ENCODE data around the gene ZCCHC24. TPM values are rescaled to one million over a fixed set of nuclear protein-coding genes. Genes with fewer than 3 reads are reported as not detected.

Gene ZCCHC24
- total and polyA plus RNA-seq, 4 experiments from 2014 or later: 0.30 to 1.9 (median 1.2) TPM

- peaks cover 14 to 34% (median 22%) of the 10 kb centered on the region in 4 donors for H3K4me1 Mint-ChIP-seq
- H3K27ac Mint-ChIP-seq: peak overlapping the region; percentile 83 to 95 (median 92)
- no peaks in the 10 kb centered on the region for H3K9me3 Mint-ChIP-seq
- CTCF ChIA-PET (ENCODE audit: partially characterized antibody): interaction anchor here (1.3 to 5.6 kb wide), 12 partner anchors 9 to 121 kb away, joined by 3 to 57 read pairs (median 6); partner anchors contain the start of gene ZCCHC24
- Histone ChIP-seq H3K4me3 (ENCODE audit: low read length in 2 of 2) (peak overlapping the region in 1 of 2 donors; percentile 79), H3K9me3 (ENCODE audit: control insufficient read depth in 1 of 2, low read length in 2 of 2) (no peaks in the 10 kb centered on the region), H3K36me3 (ENCODE audit: insufficient read depth, low read length) (peaks cover 53% of the 10 kb centered on the region), H3K27me3 (ENCODE audit: insufficient read depth, low read length) (no peaks in the 10 kb centered on the region), H3K27ac (ENCODE audit: low read depth, low read length) (peak overlapping the region; percentile 72), H3K4me1 (ENCODE audit: insufficient read depth, low read length) (peaks cover 32% of the 10 kb centered on the region)
- H3K27me3 Mint-ChIP-seq: no peaks in the 10 kb centered on the region
- peak overlapping the region in 7 of 8 donors; percentile 48 to 84 (median 81) for H3K4me3 Mint-ChIP-seq
- intact Hi-C loops (cut with micrococcal nuclease): no loop called here
- peaks cover 36 to 48% of the 10 kb centered on the region in 2 donors for H3K36me3 Mint-ChIP-seq
- DNase-seq: no peak
- POLR2A ChIA-PET (ENCODE audit: partially characterized antibody): interaction anchor here (1.3 to 7.0 kb wide), 6 partner anchors 11 to 107 kb away, joined by 3 to 80 read pairs (median 10); no protein-coding TSS in a partner anchor
Measured at GRCh38 chr10:79349072-79349491, 96.3 kb downstream of the ZCCHC24 start.

GRCh38 chr10:79348640-79348988, 96.8 kb downstream of the ZCCHC24 start:
- peaks cover 48% of the 10 kb centered on the region for H3K36me3 ChIP-seq (ENCODE audit: insufficient read depth, low read length)

GRCh38 chr10:79347894-79348639, 97.4 kb downstream of the ZCCHC24 start:
- Histone ChIP-seq H3K4me1 (ENCODE audit: insufficient read depth, low read length) (peaks cover 39% of the 10 kb centered on the region), H3K9me3 (ENCODE audit: control insufficient read depth in 1 of 2, low read length in 2 of 2) (no peaks in the 10 kb centered on the region), H3K4me3 (ENCODE audit: low read length in 2 of 2) (peak overlapping the region; percentile 47 to 79), H3K27ac (ENCODE audit: low read depth, low read length) (peak overlapping the region; percentile 72), H3K27me3 (ENCODE audit: insufficient read depth, low read length) (no peaks in the 10 kb centered on the region), H3K36me3 (ENCODE audit: insufficient read depth, low read length) (peaks cover 43% of the 10 kb centered on the region)
- peaks cover 13 to 32% (median 23%) of the 10 kb centered on the region in 4 donors for H3K4me1 Mint-ChIP-seq
- intact Hi-C loops (cut with micrococcal nuclease): loop anchor here (1.0 kb wide), 7 partner anchors 25 to 1045 kb away; partner anchors contain the start of gene ZCCHC24
- H3K4me3 Mint-ChIP-seq: peak overlapping the region; percentile 77 to 84 (median 82)
- ChIA-PET CTCF (ENCODE audit: partially characterized antibody) (interaction anchor here (1.3 to 5.6 kb wide), 15 partner anchors 10 to 122 kb away, joined by 3 to 57 read pairs (median 7); partner anchors contain the start of gene ZCCHC24), POLR2A (ENCODE audit: partially characterized antibody) (interaction anchor here (1.1 to 7.0 kb wide), 11 partner anchors 10 to 106 kb away, joined by 3 to 80 read pairs (median 7); partner anchors contain the start of gene ZCCHC24)
- peak overlapping the region; percentile 83 to 95 (median 92) for H3K27ac Mint-ChIP-seq
- peaks cover 26 to 38% of the 10 kb centered on the region in 2 donors for H3K36me3 Mint-ChIP-seq
- DNase-seq: peak; percentile 64 to 78 (median 70)
- no peaks in the 10 kb centered on the region for H3K27me3 Mint-ChIP-seq
- no peaks in the 10 kb centered on the region for H3K9me3 Mint-ChIP-seq

More at GRCh38 chr10:79348640-79348988, 96.8 kb downstream of the ZCCHC24 start:
- ChIA-PET CTCF (ENCODE audit: partially characterized antibody) (interaction anchor here (1.3 to 5.6 kb wide), 13 partner anchors 10 to 121 kb away, joined by 3 to 57 read pairs (median 7); partner anchors contain the start of gene ZCCHC24), POLR2A (ENCODE audit: partially characterized antibody) (interaction anchor here (1.1 to 7.0 kb wide), 9 partner anchors 10 to 107 kb away, joined by 3 to 80 read pairs (median 7); no protein-coding TSS in a partner anchor)
- H3K4me3 ChIP-seq (ENCODE audit: low read length in 2 of 2): peak overlapping the region; percentile 47 to 79
- intact Hi-C loops (cut with micrococcal nuclease): loop anchor here (1.0 kb wide), 1 partner anchor 97 kb away; the partner anchor contains the start of gene ZCCHC24
- no peaks in the 10 kb centered on the region for H3K27me3 ChIP-seq (ENCODE audit: insufficient read depth, low read length)
- H3K4me1 Mint-ChIP-seq: peaks cover 13 to 34% (median 25%) of the 10 kb centered on the region in 4 donors
- H3K9me3 Mint-ChIP-seq: no peaks in the 10 kb centered on the region
- peak overlapping the region; percentile 77 to 84 (median 82) for H3K4me3 Mint-ChIP-seq
- peak overlapping the region; percentile 72 for H3K27ac ChIP-seq (ENCODE audit: low read depth, low read length)
- H3K27ac Mint-ChIP-seq: peak overlapping the region; percentile 83 to 95 (median 92)
- H3K4me1 ChIP-seq (ENCODE audit: insufficient read depth, low read length): peaks cover 34% of the 10 kb centered on the region
- DNase-seq: no peak
- no peaks in the 10 kb centered on the region for H3K27me3 Mint-ChIP-seq
- H3K36me3 Mint-ChIP-seq: peaks cover 32 to 44% of the 10 kb centered on the region in 2 donors
- H3K9me3 ChIP-seq (ENCODE audit: control insufficient read depth in 1 of 2, low read length in 2 of 2): no peaks in the 10 kb centered on the region

- Mint-ChIP-seq H3K36me3 (peaks cover 23 to 31% of the 10 kb centered on the region in 2 donors), H3K9me3 (no peaks in the 10 kb centered on the region), H3K27me3 (no peaks in the 10 kb centered on the region), H3K4me3 (peak within 1 kb of the TSS; percentile 77 to 84 (median 82)), H3K27ac (peak within 1 kb of the TSS; percentile 83 to 95 (median 92)), H3K4me1 (peaks cover 13 to 32% (median 23%) of the 10 kb centered on the region in 4 donors)
- Histone ChIP-seq H3K27ac (ENCODE audit: low read depth, low read length) (peak within 1 kb of the TSS; percentile 72), H3K36me3 (ENCODE audit: insufficient read depth, low read length) (peaks cover 36% of the 10 kb centered on the region), H3K9me3 (ENCODE audit: control insufficient read depth in 1 of 2, low read length in 2 of 2) (no peaks in the 10 kb centered on the region), H3K4me3 (ENCODE audit: low read length in 2 of 2) (peak within 1 kb of the TSS; percentile 47 to 79), H3K27me3 (ENCODE audit: insufficient read depth, low read length) (no peaks in the 10 kb centered on the region), H3K4me1 (ENCODE audit: insufficient read depth, low read length) (peaks cover 43% of the 10 kb centered on the region)
- DNase-seq: peak; percentile 85 to 92 (median 89)
- intact Hi-C loops (cut with micrococcal nuclease): loop anchor here (1.0 kb wide), 6 partner anchors 24 to 1044 kb away; no protein-coding TSS in a partner anchor
- ChIA-PET CTCF (ENCODE audit: partially characterized antibody) (interaction anchor here (0.7 to 5.6 kb wide), 18 partner anchors 10 to 840 kb away, joined by 3 to 57 read pairs (median 7); partner anchors contain the start of gene ZCCHC24), POLR2A (ENCODE audit: partially characterized antibody) (interaction anchor here (1.1 to 7.0 kb wide), 12 partner anchors 11 to 105 kb away, joined by 3 to 80 read pairs (median 6); partner anchors contain the start of gene ZCCHC24)
Measured at GRCh38 chr10:79347226-79347893, 98.1 kb downstream of the ZCCHC24 start, which contains the start of gene PPIF. TSS of gene PPIF (plus strand) at chr10:79347469. CDS start at chr10:79347549, 80 bp downstream.

- H3K4me1 Mint-ChIP-seq: peaks cover 13 to 32% (median 24%) of the 10 kb centered on the region in 4 donors
- H3K4me3 ChIP-seq (ENCODE audit: low read length in 2 of 2): peak overlapping the region in 1 of 2 donors; percentile 29
- POLR2A ChIA-PET (ENCODE audit: partially characterized antibody): interaction anchor here (1.2 to 7.0 kb wide), 6 partner anchors 15 to 60 kb away, joined by 3 to 80 read pairs (median 6); no protein-coding TSS in a partner anchor
- intact Hi-C loops (cut with micrococcal nuclease): loop anchor here (1.0 kb wide), 6 partner anchors 23 to 1043 kb away; no protein-coding TSS in a partner anchor
- no peaks in the 10 kb centered on the region for H3K9me3 Mint-ChIP-seq
- H3K4me1 ChIP-seq (ENCODE audit: insufficient read depth, low read length): peaks cover 43% of the 10 kb centered on the region
- peaks cover 17 to 25% of the 10 kb centered on the region in 2 donors for H3K36me3 Mint-ChIP-seq
- DNase-seq: no peak
- H3K4me3 Mint-ChIP-seq: peak overlapping the region in 6 of 8 donors; percentile 33 to 68 (median 48)
- H3K36me3 ChIP-seq (ENCODE audit: insufficient read depth, low read length): peaks cover 29% of the 10 kb centered on the region
- H3K27me3 Mint-ChIP-seq: no peaks in the 10 kb centered on the region
- no peaks in the 10 kb centered on the region for H3K9me3 ChIP-seq (ENCODE audit: control insufficient read depth in 1 of 2, low read length in 2 of 2)
- peak overlapping the region in 3 of 7 donors; percentile 56 to 79 (median 59) for H3K27ac Mint-ChIP-seq
- H3K27ac ChIP-seq (ENCODE audit: low read depth, low read length): peak overlapping the region; percentile 72
- CTCF ChIA-PET (ENCODE audit: partially characterized antibody): interaction anchor here (0.7 to 5.6 kb wide), 12 partner anchors 10 to 841 kb away, joined by 3 to 57 read pairs (median 10); no protein-coding TSS in a partner anchor
- H3K27me3 ChIP-seq (ENCODE audit: insufficient read depth, low read length): no peaks in the 10 kb centered on the region
Measured at GRCh38 chr10:79346388-79347225, 98.8 kb downstream of the ZCCHC24 start.

- intact Hi-C loops (cut with micrococcal nuclease): no loop called here
- CTCF ChIA-PET (ENCODE audit: partially characterized antibody): interaction anchor here (1.2 to 5.6 kb wide), 10 partner anchors 9 to 841 kb away, joined by 3 to 57 read pairs (median 16); no protein-coding TSS in a partner anchor
- Mint-ChIP-seq H3K27ac (peak overlapping the region in 4 of 7 donors; percentile 31 to 74 (median 58)), H3K4me3 (peak overlapping the region in 2 of 8 donors; percentile 32 to 67), H3K4me1 (peaks cover 13 to 32% (median 24%) of the 10 kb centered on the region in 4 donors), H3K36me3 (peaks cover 12 to 19% of the 10 kb centered on the region in 2 donors), H3K9me3 (no peaks in the 10 kb centered on the region), H3K27me3 (no peaks in the 10 kb centered on the region)
- no peaks in the 10 kb centered on the region for H3K27me3 ChIP-seq (ENCODE audit: insufficient read depth, low read length)
- H3K9me3 ChIP-seq (ENCODE audit: control insufficient read depth in 1 of 2, low read length in 2 of 2): no peaks in the 10 kb centered on the region
- peaks cover 26% of the 10 kb centered on the region for H3K36me3 ChIP-seq (ENCODE audit: insufficient read depth, low read length)
- H3K4me3 ChIP-seq (ENCODE audit: low read length in 2 of 2): no peak overlapping the region
- POLR2A ChIA-PET (ENCODE audit: partially characterized antibody): interaction anchor here (1.2 to 7.0 kb wide), 7 partner anchors 15 to 60 kb away, joined by 3 to 80 read pairs (median 7); no protein-coding TSS in a partner anchor
- no peak overlapping the region for H3K27ac ChIP-seq (ENCODE audit: low read depth, low read length)
- no peak for DNase-seq
- H3K4me1 ChIP-seq (ENCODE audit: insufficient read depth, low read length): peaks cover 43% of the 10 kb centered on the region
Measured at GRCh38 chr10:79346012-79346340, 99.4 kb downstream of the ZCCHC24 start.
